GM11168 (cell line): Measurements from ENCODE around the gene PLK3.
"Not testable (repeated sequence)": the region's sequence is repeated elsewhere in the genome, so short reads cannot be mapped to it uniquely, and the experiment has no call there.

Experiments
- in situ Hi-C: fragments of 300-500 bp; cut with MboI; formaldehyde crosslinking; loops from one replicate; pipeline ENCODE4 v1.12.0; 2022; ENCODE audit warnings: low sequenced_read_pairs; ENCODE audit not compliant: unreplicated experiment

Gene PLK3

GRCh38 chr1:44799770-44800584 lies at the start of gene PLK3:
TSS of gene PLK3 (plus strand) at chr1:44800377. CDS start at chr1:44800464, 87 bp downstream.
- in situ Hi-C loops, result no loop called here

GRCh38 chr1:44757420-44757819 lies 42.8 kb upstream of the PLK3 start:
- in situ Hi-C loops, result no loop called here

GRCh38 chr1:44759077-44759476 lies 41.1 kb upstream of the PLK3 start:
- in situ Hi-C loops, result no loop called here

- in situ Hi-C loops, result no loop called here
These were observed 39.3 kb upstream of the PLK3 start for GRCh38 chr1:44760876-44761275.

GRCh38 chr1:44766421-44766820 lies 33.8 kb upstream of the PLK3 start:
- in situ Hi-C loops, result not testable (repeated sequence)

- in situ Hi-C loops, result no loop called here
These were observed 24.9 kb upstream of the PLK3 start, which contains the start of gene RPS8 for GRCh38 chr1:44775078-44775929. TSS of gene RPS8 (plus strand) at chr1:44775540. CDS start at chr1:44775597, 57 bp downstream.

- in situ Hi-C loops, result no loop called here
These were observed 24.0 kb upstream of the PLK3 start for GRCh38 chr1:44775930-44776729.

GRCh38 chr1:44776730-44777068 lies 23.5 kb upstream of the PLK3 start:
- in situ Hi-C loops, result no loop called here

- in situ Hi-C loops, result no loop called here
These were observed 22.6 kb upstream of the PLK3 start for GRCh38 chr1:44777547-44777946.

GRCh38 chr1:44777969-44778635 lies 22.1 kb upstream of the PLK3 start:
- in situ Hi-C loops, result no loop called here

GRCh38 chr1:44778705-44779576 lies 21.2 kb upstream of the PLK3 start:
- in situ Hi-C loops, result no loop called here

- in situ Hi-C loops, result no loop called here
These were observed 19.5 kb upstream of the PLK3 start for GRCh38 chr1:44780583-44781121.

GRCh38 chr1:44783697-44784093 lies 16.5 kb upstream of the PLK3 start:
- in situ Hi-C loops, result no loop called here

- in situ Hi-C loops, result no loop called here
These were observed 15.8 kb upstream of the PLK3 start for GRCh38 chr1:44784094-44785028.

- in situ Hi-C loops, result no loop called here
These were observed 15.2 kb upstream of the PLK3 start for GRCh38 chr1:44785029-44785380.

GRCh38 chr1:44785501-44786137 lies 14.6 kb upstream of the PLK3 start:
- in situ Hi-C loops, result no loop called here

- in situ Hi-C loops, result no loop called here
These were observed 13.9 kb upstream of the PLK3 start for GRCh38 chr1:44786138-44786840.
